GM23248 (cell line): Measurements from ENCODE around the gene AMPD3. TPM values are rescaled to one million over a fixed set of nuclear protein-coding genes. Genes with fewer than 3 reads are reported as not detected.

ENCODE experiments used
- DNase-seq: peaks from one replicate; pipeline ENCODE4 v3.0.0-alpha.2; 2015
- H2AFZ ChIP-seq: fragments of 200-600 bp; sonication (generic); 2 replicates; pipeline ENCODE4 v1.6.1; 2016; ENCODE audit warnings: antibody characterized with exemption
- H3F3A ChIP-seq: fragments of 200-600 bp; sonication (generic); 2 replicates; pipeline ENCODE4 v1.6.1; 2016; ENCODE audit warnings: mild to moderate bottlenecking, antibody characterized with exemption, mixed run types; ENCODE audit not compliant: insufficient read depth
- H3K27ac ChIP-seq: fragments of 200-600 bp; sonication (generic); 2 replicates; pipeline ENCODE4 v1.5.1; 2016; ENCODE audit warnings: mild to moderate bottlenecking
- H3K27me3 ChIP-seq: fragments of 200-600 bp; sonication (generic); replicated peaks from 2 replicates; pipeline ENCODE4 v1.6.1; 2016; ENCODE audit warnings: mild to moderate bottlenecking; ENCODE audit not compliant: insufficient read depth
- H3K36me3 ChIP-seq: fragments of 200-600 bp; sonication (generic); 2 replicates; pipeline ENCODE4 v1.6.1; 2016; ENCODE audit warnings: low read depth, mild to moderate bottlenecking
- H3K4me1 ChIP-seq: fragments of 200-600 bp; sonication (generic); 2 replicates; pipeline ENCODE4 v1.6.1; 2016; ENCODE audit warnings: mild to moderate bottlenecking; ENCODE audit not compliant: insufficient read depth
- H3K4me2 ChIP-seq: fragments of 200-600 bp; sonication (generic); one replicate; pipeline ENCODE4 v1.6.1; 2016; ENCODE audit warnings: mild to moderate bottlenecking; ENCODE audit not compliant: unreplicated experiment
- H3K4me3 ChIP-seq: fragments of 200-600 bp; sonication (generic); 2 replicates; pipeline ENCODE4 v1.5.1; 2016; ENCODE audit warnings: mild to moderate bottlenecking
- H3K79me2 ChIP-seq: fragments of 200-600 bp; sonication (generic); 2 replicates; pipeline ENCODE4 v1.6.1; 2016; ENCODE audit warnings: mild to moderate bottlenecking; ENCODE audit not compliant: insufficient read depth
- H3K9ac ChIP-seq: fragments of 200-600 bp; sonication (generic); 2 replicates; pipeline ENCODE4 v1.6.1; 2016; ENCODE audit warnings: mild to moderate bottlenecking
- H3K9me2 ChIP-seq: fragments of 200-600 bp; sonication (generic); 2 replicates; pipeline ENCODE4 v1.6.1; 2016; ENCODE audit warnings: mixed run types, mild to moderate bottlenecking, moderate library complexity; ENCODE audit not compliant: insufficient read depth
- H3K9me3 ChIP-seq: fragments of 200-600 bp; sonication (generic); one replicate; pipeline ENCODE4 v1.6.1; 2017; ENCODE audit warnings: low read depth
- H4K20me1 ChIP-seq: fragments of 200-600 bp; sonication (generic); 2 replicates; pipeline ENCODE4 v1.6.0; 2016; ENCODE audit not compliant: insufficient read depth
- EZH2 ChIP-seq: fragments of 200-600 bp; sonication (generic); IDR thresholded peaks from 2 replicates; pipeline ENCODE4 v1.6.1; 2018; ENCODE audit warnings: antibody characterized with exemption, mild to moderate bottlenecking; ENCODE audit not compliant: insufficient read depth, poor library complexity, severe bottlenecking
- EZH2phosphoT487 ChIP-seq: fragments of 200-600 bp; sonication (generic); IDR thresholded peaks from 2 replicates; pipeline ENCODE4 v1.6.1; 2018; ENCODE audit warnings: antibody characterized with exemption, moderate library complexity, mild to moderate bottlenecking, low read depth; ENCODE audit not compliant: insufficient read depth
- WGBS, 2 experiments: methylation state at CpG; one replicate each; pipeline ENCODE4 v1.1.6; 2015 to 2017; ENCODE audit warnings: low lambda C conversion rate in 2 of 2, low coverage in 1 of 2; ENCODE audit errors: missing lambda C conversion rate in 2 of 2; 5-methylcytosine and 5-hydroxymethylcytosine counted together
- in situ Hi-C: fragments of 300-500 bp; cut with MboI; formaldehyde crosslinking; loops from 2 replicates; pipeline ENCODE4 v1.15.0; 2020
- polyA plus RNA-seq: library from polyadenylated mRNA; unstranded; fragments of >200 nt; fragmentation: Nextera tagmentation; extraction: Ambion mirVana; gene quantifications from 2 replicates; pipeline ENCODE4 v1.2.1, GENCODE V29; 2016
- total RNA-seq: library from RNA; depleted of rRNA; stranded (reverse); fragments of >200 nt; shearing (Covaris generic); gene quantifications from 2 replicates; pipeline ENCODE4 v1.2.3, GENCODE V29; 2014

The AMPD3 gene
- total and polyA plus RNA-seq, 2 experiments from 2014 or later: 3.3 to 4.9 TPM

GRCh38 chr11:10485646-10486045, 30.6 kb downstream of the AMPD3 start:
- Histone ChIP-seq H3K27ac (no peak overlapping the region), H3K9me3 (no peaks in the 10 kb centered on the region), H3K9me2 (no peaks in the 10 kb centered on the region), H3K4me1 (peaks cover 9% of the 10 kb centered on the region), H3K27me3 (no peaks in the 10 kb centered on the region), H3K4me2 (no peak overlapping the region), H3F3A (peaks cover 10% of the 10 kb centered on the region; the same call in 1 of the 2 replicates), H4K20me1 (no peaks in the 10 kb centered on the region), H2AFZ (no peak overlapping the region), H3K79me2 (no peaks in the 10 kb centered on the region), H3K4me3 (no peak overlapping the region), H3K36me3 (no peaks in the 10 kb centered on the region), H3K9ac (no peak overlapping the region)
- DNase-seq: no peak
- in situ Hi-C loops: no loop called here
- TF ChIP-seq EZH2phosphoT487 (no peak), EZH2 (no peak)
- 50% methylated on average over 2 of the region's 2 CpGs for WGBS, 2 experiments

GRCh38 chr11:10486161-10486840, 31.2 kb downstream of the AMPD3 start:
- Histone ChIP-seq H3K36me3 (no peaks in the 10 kb centered on the region), H3K9me2 (no peaks in the 10 kb centered on the region), H3K27ac (no peak overlapping the region), H3F3A (peaks cover 17% of the 10 kb centered on the region), H3K27me3 (no peaks in the 10 kb centered on the region), H3K4me2 (no peak overlapping the region), H3K79me2 (no peaks in the 10 kb centered on the region), H3K4me1 (peaks cover 16% of the 10 kb centered on the region), H2AFZ (no peak overlapping the region), H3K9me3 (no peaks in the 10 kb centered on the region), H4K20me1 (no peaks in the 10 kb centered on the region), H3K4me3 (no peak overlapping the region), H3K9ac (no peak overlapping the region)
- DNase-seq: no peak
- no peak for TF ChIP-seq EZH2phosphoT487
- TF ChIP-seq EZH2: no peak
- in situ Hi-C loops: no loop called here
- WGBS, 2 experiments: 96 to 100% methylated on average over 10 of the region's 10 CpGs

GRCh38 chr11:10487002-10487647, 32.1 kb downstream of the AMPD3 start:
- 96 to 99% methylated on average over 16 of the region's 16 CpGs for WGBS, 2 experiments
- no peaks in the 10 kb centered on the region for H3K9me3 ChIP-seq
- H3K4me3 ChIP-seq: no peak overlapping the region
- H3K79me2 ChIP-seq: no peaks in the 10 kb centered on the region
- no peak overlapping the region for H3K9ac ChIP-seq
- H3K4me1 ChIP-seq: peaks cover 20% of the 10 kb centered on the region
- H2AFZ ChIP-seq: no peak overlapping the region
- peaks cover 25% of the 10 kb centered on the region for H3F3A ChIP-seq
- no peak for TF ChIP-seq EZH2phosphoT487
- TF ChIP-seq EZH2: no peak
- no peak overlapping the region for H3K4me2 ChIP-seq
- no peak for DNase-seq
- H3K36me3 ChIP-seq: no peaks in the 10 kb centered on the region
- no peaks in the 10 kb centered on the region for H4K20me1 ChIP-seq
- in situ Hi-C loops: no loop called here
- H3K27me3 ChIP-seq: no peaks in the 10 kb centered on the region
- H3K27ac ChIP-seq: no peak overlapping the region
- H3K9me2 ChIP-seq: no peaks in the 10 kb centered on the region

DNA sequence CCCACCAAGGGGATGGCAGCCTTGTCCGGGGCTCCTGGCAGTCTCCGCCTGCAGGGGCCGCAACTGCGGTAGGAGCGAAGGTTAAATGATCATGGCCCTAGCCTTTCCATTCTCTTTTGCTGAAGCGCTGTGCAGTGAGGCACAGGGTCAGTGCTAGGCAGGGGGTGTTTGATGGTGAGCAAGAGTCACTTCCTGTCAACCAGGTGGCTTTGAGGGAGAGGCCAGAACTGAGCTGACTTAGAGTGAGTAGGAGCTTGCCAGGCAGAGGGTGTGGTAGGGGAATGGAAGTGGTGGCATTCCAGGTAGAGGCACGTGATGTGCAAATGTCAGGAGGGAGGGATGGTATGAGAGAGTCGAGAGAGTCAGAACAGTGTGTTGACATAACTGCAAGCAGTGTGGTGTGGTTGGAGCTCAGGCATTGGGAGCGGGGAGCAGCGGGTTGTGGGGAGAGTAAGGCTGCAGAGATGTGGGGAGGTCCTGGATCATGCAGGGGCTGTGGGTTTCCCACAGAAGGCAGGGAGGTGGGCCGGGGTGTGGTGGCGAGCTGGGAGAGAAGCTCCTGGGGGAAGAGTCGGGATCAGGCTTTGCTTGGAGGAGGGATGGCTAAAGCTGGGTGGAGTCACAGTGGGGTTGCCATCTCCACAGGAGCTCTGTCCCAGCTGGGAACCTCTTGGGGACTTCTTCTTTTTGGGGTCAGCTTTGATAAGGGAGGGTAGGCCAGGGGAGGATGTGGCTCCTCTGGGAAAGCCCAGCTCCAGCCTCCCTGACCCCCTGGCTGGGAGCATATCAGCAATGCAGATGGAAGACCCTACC, 33.3 kb downstream of the AMPD3 start:
- Histone ChIP-seq H3K27me3 (no peaks in the 10 kb centered on the region), H3K9me3 (no peaks in the 10 kb centered on the region), H3K9me2 (no peaks in the 10 kb centered on the region), H2AFZ (no peak overlapping the region), H3K27ac (no peak overlapping the region), H3K4me3 (no peak overlapping the region), H3K36me3 (no peaks in the 10 kb centered on the region), H3K9ac (no peak overlapping the region), H3K4me2 (no peak overlapping the region), H3K79me2 (no peaks in the 10 kb centered on the region), H3F3A (peaks cover 30% of the 10 kb centered on the region), H4K20me1 (no peaks in the 10 kb centered on the region), H3K4me1 (peaks cover 20% of the 10 kb centered on the region)
- in situ Hi-C loops: no loop called here
- TF ChIP-seq EZH2 (no peak), EZH2phosphoT487 (no peak)
- 96 to 97% methylated on average over 13 of the region's 13 CpGs for WGBS, 2 experiments
- DNase-seq: no peak
